H1 (cell line): ENCODE results near the gene CPLX1. TPM values are rescaled to one million over a fixed set of nuclear protein-coding genes. Genes with fewer than 3 reads are reported as not detected.

Experiments
- CTCF ChIA-PET: fragments of 300-600 bp; sonication (Branson Sonifier 250); formaldehyde crosslinking; loops from one replicate; lab custom pipeline; 2021; ENCODE audit not compliant: partially characterized antibody; lab: Charles Lee
- POLR2A ChIA-PET: fragments of 300-600 bp; sonication (Branson Sonifier 250); formaldehyde crosslinking; loops from one replicate; lab custom pipeline; 2021; ENCODE audit warnings: inconsistent platforms; ENCODE audit not compliant: partially characterized antibody; lab: Charles Lee
- DNase-seq, 2 experiments: peaks; one replicate each; pipeline versions ENCODE4 v3.0.0 to v3.0.0-alpha.2; 2010 to 2022; ENCODE audit warnings: low spot score in 2 of 2, low read depth in 1 of 2, mixed read lengths in 1 of 2
- FAIRE-seq: peaks from 2 replicates; lab custom pipeline; 2011; peaks lifted over from hg19 to GRCh38; lab: Jason Lieb, UNC
- H2AFZ ChIP-seq: 2 replicates; pipeline ENCODE4 v1.8.1; 2012; ENCODE audit warnings: low read length, inconsistent platforms
- H2AK5ac ChIP-seq: 2 replicates; pipeline ENCODE4 v1.6.1; 2013; ENCODE audit warnings: low read depth, low read length
- H2BK120ac ChIP-seq: replicated peaks from 2 replicates; pipeline ENCODE3; 2013; ENCODE audit warnings: low read depth, low read length, inconsistent platforms
- H2BK12ac ChIP-seq: 2 replicates; pipeline ENCODE4 v1.6.1; 2013; ENCODE audit warnings: low read depth, low read length
- H2BK15ac ChIP-seq: 2 replicates; pipeline ENCODE4 v1.6.1; 2013; ENCODE audit warnings: low read length
- H2BK20ac ChIP-seq: 2 replicates; pipeline ENCODE4 v1.6.1; 2013; ENCODE audit warnings: low read length
- H2BK5ac ChIP-seq: 2 replicates; pipeline ENCODE4 v1.6.1; 2013; ENCODE audit warnings: low read depth, low read length
- H3K14ac ChIP-seq: 2 replicates; pipeline ENCODE4 v1.6.1; 2013; ENCODE audit warnings: inconsistent platforms; ENCODE audit not compliant: insufficient read length
- H3K18ac ChIP-seq: 2 replicates; pipeline ENCODE4 v1.6.1; 2013; ENCODE audit warnings: low read length; ENCODE audit errors: extremely low read depth
- H3K23ac ChIP-seq: 2 replicates; pipeline ENCODE4 v1.6.1; 2013; ENCODE audit warnings: inconsistent platforms; ENCODE audit not compliant: insufficient read length
- H3K23me2 ChIP-seq: 2 replicates; pipeline ENCODE4 v1.6.1; 2013; ENCODE audit warnings: low read depth, low read length
- H3K27ac ChIP-seq: 2 replicates; pipeline ENCODE4 v1.6.1; 2011; ENCODE audit warnings: low read depth, low read length, inconsistent platforms
- H3K27me3 ChIP-seq, 4 experiments: replicated peaks in 1 of 4; 1 replicate in 1 of 4; 2 replicates in 3 of 4; pipeline versions ENCODE4 v1.6.1 to v1.8.1; 2011 to 2013; ENCODE audit warnings: low read length in 3 of 4, mild to moderate bottlenecking in 3 of 4, inconsistent platforms in 2 of 4, mixed read lengths in 2 of 4, moderate library complexity in 1 of 4; ENCODE audit not compliant: control insufficient read depth in 3 of 4, insufficient read depth in 3 of 4; ENCODE audit errors: extremely low read depth in 1 of 4
- H3K36me3 ChIP-seq, 4 experiments: 2 replicates each; pipeline versions ENCODE4 v1.6.1 to v1.8.1; 2011 to 2013; ENCODE audit warnings: mild to moderate bottlenecking in 4 of 4, low read length in 3 of 4, moderate library complexity in 2 of 4, control low read depth in 1 of 4, inconsistent platforms in 1 of 4; ENCODE audit not compliant: insufficient read depth in 4 of 4, control insufficient read depth in 2 of 4
- H3K4ac ChIP-seq: replicated peaks from 2 replicates; pipeline ENCODE3; 2013; ENCODE audit warnings: low read length, low read depth, mixed read lengths, inconsistent platforms; ENCODE audit not compliant: insufficient read length
- H3K4me1 ChIP-seq, 4 experiments: replicated peaks in 1 of 4; 1 replicate in 1 of 4; 2 replicates in 3 of 4; pipeline versions ENCODE4 v1.6.1 to v1.8.1; 2011 to 2013; ENCODE audit warnings: low read length in 3 of 4, inconsistent platforms in 2 of 4, mixed read lengths in 1 of 4; ENCODE audit not compliant: insufficient read depth in 4 of 4, control insufficient read depth in 3 of 4
- H3K4me2 ChIP-seq, 2 experiments: 2 replicates each; pipeline versions ENCODE4 v1.6.1 to v1.8.1; 2011 to 2013; ENCODE audit warnings: low read depth in 2 of 2, low read length in 2 of 2, control low read depth in 1 of 2, inconsistent platforms in 1 of 2, mild to moderate bottlenecking in 1 of 2; ENCODE audit not compliant: insufficient read depth in 1 of 2
- H3K4me3 ChIP-seq, 4 experiments: fragments of 200-600, 300-600 bp in 1 of 4; sonication (generic), shearing (Covaris generic), sonication (Bioruptor Twin) in 1 of 4; 2 replicates each; pipeline versions ENCODE4 v1.5.1 to v1.8.1; 2011 to 2016; ENCODE audit warnings: low read length in 4 of 4, low read depth in 3 of 4, control low read depth in 2 of 4, inconsistent platforms in 2 of 4, mild to moderate bottlenecking in 2 of 4, mixed read lengths in 1 of 4, moderate library complexity in 1 of 4; ENCODE audit not compliant: insufficient read depth in 2 of 4; ENCODE audit errors: extremely low read depth in 1 of 4
- H3K56ac ChIP-seq: replicated peaks from 2 replicates; pipeline ENCODE3; 2013; ENCODE audit warnings: low read depth, mild to moderate bottlenecking, mixed read lengths, low read length, inconsistent platforms; ENCODE audit not compliant: insufficient read length
- H3K79me1 ChIP-seq: 2 replicates; pipeline ENCODE4 v1.6.1; 2013; ENCODE audit warnings: low read depth, low read length, control low read depth
- H3K79me2 ChIP-seq, 2 experiments: 2 replicates each; pipeline versions ENCODE4 v1.6.1 to v1.8.1; 2012 to 2013; ENCODE audit warnings: low read length in 2 of 2, mild to moderate bottlenecking in 2 of 2, inconsistent platforms in 1 of 2; ENCODE audit not compliant: insufficient read depth in 2 of 2, control insufficient read depth in 1 of 2
- H3K9ac ChIP-seq, 4 experiments: replicated peaks in 1 of 4; 1 replicate in 1 of 4; 2 replicates in 3 of 4; pipeline versions ENCODE4 v1.6.1 to v1.8.1; 2011 to 2013; ENCODE audit warnings: low read depth in 3 of 4, low read length in 3 of 4, control low read depth in 2 of 4, mild to moderate bottlenecking in 2 of 4, moderate library complexity in 2 of 4, inconsistent platforms in 1 of 4; ENCODE audit errors: extremely low read depth in 1 of 4
- H3K9me3 ChIP-seq, 2 experiments: 2 replicates each; pipeline versions ENCODE4 v1.6.1 to v1.8.1; 2012 to 2013; ENCODE audit warnings: mild to moderate bottlenecking in 2 of 2, moderate library complexity in 2 of 2, control low read depth in 1 of 2, inconsistent platforms in 1 of 2, low read depth in 1 of 2, low read length in 1 of 2, mixed read lengths in 1 of 2; ENCODE audit not compliant: insufficient read depth in 2 of 2
- H4K20me1 ChIP-seq, 2 experiments: replicated peaks in 1 of 2; 2 replicates each; pipeline versions ENCODE3 to v1.8.1; 2011 to 2013; ENCODE audit warnings: inconsistent platforms in 2 of 2, low read length in 2 of 2, mild to moderate bottlenecking in 1 of 2; ENCODE audit not compliant: insufficient read depth in 2 of 2, control insufficient read depth in 1 of 2
- H4K5ac ChIP-seq: 2 replicates; pipeline ENCODE4 v1.6.1; 2013; ENCODE audit warnings: low read length, low read depth, mixed read lengths, inconsistent platforms; ENCODE audit not compliant: insufficient read length
- H4K8ac ChIP-seq: 2 replicates; pipeline ENCODE4 v1.8.0; 2013; ENCODE audit warnings: mild to moderate bottlenecking, moderate library complexity, low read length, inconsistent platforms; ENCODE audit not compliant: insufficient read depth; ENCODE audit errors: extremely low read depth
- H4K91ac ChIP-seq: replicated peaks from 2 replicates; pipeline ENCODE3; 2013; ENCODE audit warnings: low read length, mixed read lengths, inconsistent platforms; ENCODE audit not compliant: insufficient read length
- CBX8 ChIP-seq: fragments of 300-800, 300-1000 bp; sonication (generic); IDR thresholded peaks from 2 replicates; pipeline ENCODE4 v1.7.1; 2016; ENCODE audit warnings: low read depth, low read length, borderline replicate concordance
- CHD2 ChIP-seq: IDR thresholded peaks from 2 replicates; pipeline ENCODE4 v1.6.1; 2012; ENCODE audit warnings: low read length, improper control_type of control experiment
- FOSL1 ChIP-seq: IDR thresholded peaks from 2 replicates; pipeline ENCODE4 v1.6.1; 2011; ENCODE audit warnings: mild to moderate bottlenecking, low read depth, low read length, moderate library complexity; ENCODE audit not compliant: insufficient read depth
- HDAC2 ChIP-seq, 2 experiments: fragments of 300-600 bp in 1 of 2; sonication (generic) in 1 of 2; IDR thresholded peaks; 2 replicates each; pipeline ENCODE4 v1.6.1; 2011 to 2012; ENCODE audit warnings: low read depth in 2 of 2, low read length in 2 of 2, mild to moderate bottlenecking in 2 of 2, moderate library complexity in 2 of 2, borderline replicate concordance in 1 of 2, inconsistent platforms in 1 of 2
- JUN ChIP-seq: IDR thresholded peaks from 2 replicates; pipeline ENCODE4 v1.6.1; 2011; ENCODE audit warnings: low read depth, mild to moderate bottlenecking, improper control_type of control experiment, low read length
- WGBS, 2 experiments: shearing (Covaris generic) in 1 of 2; methylation state at CpG; one replicate each; pipeline versions ENCODE4 v1.1.6 to v1.1.7; 2013 to 2015; ENCODE audit warnings: low lambda C conversion rate in 2 of 2, mixed read lengths in 2 of 2, inconsistent platforms in 1 of 2, low coverage in 1 of 2, missing lambda C conversion rate in 1 of 2; ENCODE audit not compliant: insufficient replicate concordance in 2 of 2, insufficient coverage in 1 of 2, insufficient read length in 1 of 2; ENCODE audit errors: extremely low coverage in 1 of 2, missing lambda C conversion rate in 1 of 2; 5-methylcytosine and 5-hydroxymethylcytosine counted together
- polyA plus RNA-seq, 7 experiments: library from polyadenylated mRNA; depleted of rRNA in 3 of 7; stranded (reverse) in 5 of 7; unstranded in 2 of 7; fragments of >200 nt in 5 of 7; fragments of 200-250 nt in 2 of 7; gene quantifications; 1 replicate in 5 of 7; 2 replicates in 1 of 7; 4 replicates in 1 of 7; pipeline versions ENCODE4 v1.2.1 to v1.2.3, GENCODE V29; 2011 to 2013; ENCODE audit warnings: missing spikeins in 2 of 7, mixed read lengths in 2 of 7
- total RNA-seq: library from RNA; stranded (reverse); fragmentation: NEBNext Ultra II Directional; extraction: Animal tissue kit (Norgen Biotek cat#: 25700); gene quantifications from 2 replicates; pipeline ENCODE4 v1.2.1, GENCODE V29; 2021

The CPLX1 gene
- total and polyA plus RNA-seq, 2 of the 8 experiments (the other 6 are each of a cell fraction or from before 2014, with no cell fraction given): 0.32 to 0.56 TPM

- Histone ChIP-seq H3K56ac (no peak overlapping the region), H3K4me3 (no peak overlapping the region), H3K23me2 (no peaks in the 10 kb centered on the region), H4K5ac (no peak overlapping the region), H4K8ac (no peak overlapping the region), H3K9ac (no peak overlapping the region), H3K79me1 (peaks cover 3% of the 10 kb centered on the region; the same call in 1 of the 2 replicates), H4K91ac (no peak overlapping the region), H3K23ac (no peak overlapping the region), H3K4me1 (no peaks in the 10 kb centered on the region), H2BK5ac (no peak overlapping the region), H3K79me2 (peaks cover 0 to 12% of the 10 kb centered on the region in 2 experiments; a peak in 1 of 4 replicates), H2BK120ac (no peak overlapping the region), H3K4me2 (no peak overlapping the region), H2AFZ (no peak overlapping the region), H3K18ac (no peak overlapping the region), H4K20me1 (peaks cover 12 to 15% of the 10 kb centered on the region in 2 experiments), H3K9me3 (peaks cover 0 to 2% of the 10 kb centered on the region in 2 experiments; a peak in 1 of 4 replicates), H3K36me3 (peaks cover 0 to 18% (median 6%) of the 10 kb centered on the region in 4 experiments; a peak in 5 of 8 replicates)
- no peak for FAIRE-seq
- ChIA-PET CTCF (interaction anchor here (1.1 to 3.4 kb wide), 3 partner anchors 10 to 76 kb away, joined by 3 to 30 read pairs (median 4); no protein-coding TSS in a partner anchor), POLR2A (interaction anchor here (1.0 to 1.3 kb wide), 2 partner anchors 11 to 92 kb away, joined by 3 read pairs; no protein-coding TSS in a partner anchor)
- TF ChIP-seq HDAC2 (IDR thresholded peaks at IDR 0.05; ENCODE audit: borderline replicate concordance in 1 of 2, low read depth in 2 of 2, low read length in 2 of 2) (no peak), CBX8 (no peak), CHD2 (no peak), JUN (no peak), FOSL1 (no peak)
- TF ChIP-seq, all 59 proteins: peak for 0
- H2BK20ac ChIP-seq: no peak overlapping the region
- H2BK15ac ChIP-seq: no peak overlapping the region
- no peak overlapping the region for H3K4ac ChIP-seq
- H3K27me3 ChIP-seq: no peaks in the 10 kb centered on the region
- no peak for DNase-seq
- H3K27ac ChIP-seq: no peak overlapping the region
- no peak overlapping the region for H3K14ac ChIP-seq
- WGBS, 2 experiments: 90% methylated on average over 23 of the region's 25 CpGs; no CpG with 5 or more reads in 1 of the 2 experiments
- no peak overlapping the region for H2BK12ac ChIP-seq
- H2AK5ac ChIP-seq: no peak overlapping the region
These were observed 73.6 kb downstream of the CPLX1 start for GRCh38 chr4:752196-752861.
